Gastroesophageal sphincter (tissue), 3 donors: ENCODE data around the gene WASHC4.

Experiments
- CTCF ChIP-seq, 4 experiments: fragments of 200-600 bp in 2 of 4; fragments of 450-650 bp in 2 of 4; sonication (generic) in 1 of 4; IDR thresholded peaks; one replicate each; pipeline ENCODE4 v1.5.1; 2017 to 2019; ENCODE audit warnings: antibody characterized with exemption in 4 of 4, mild to moderate bottlenecking in 2 of 4, moderate library complexity in 2 of 4
- EP300 ChIP-seq: sonication (generic); formaldehyde crosslinking; IDR thresholded peaks from one replicate; pipeline ENCODE4 v1.6.1; 2017; ENCODE audit warnings: antibody characterized with exemption, mild to moderate bottlenecking
- POLR2A ChIP-seq, 2 donors: fragments of 450-650 bp; IDR thresholded peaks; one replicate each; pipeline ENCODE4 v1.6.1; 2017; ENCODE audit warnings: antibody characterized with exemption in 2 of 2, mild to moderate bottlenecking in 2 of 2, moderate library complexity in 1 of 2
- POLR2AphosphoS5 ChIP-seq: sonication (generic); formaldehyde crosslinking; IDR thresholded peaks from one replicate; pipeline ENCODE4 v1.6.1; 2017; ENCODE audit warnings: antibody characterized with exemption

DNA sequence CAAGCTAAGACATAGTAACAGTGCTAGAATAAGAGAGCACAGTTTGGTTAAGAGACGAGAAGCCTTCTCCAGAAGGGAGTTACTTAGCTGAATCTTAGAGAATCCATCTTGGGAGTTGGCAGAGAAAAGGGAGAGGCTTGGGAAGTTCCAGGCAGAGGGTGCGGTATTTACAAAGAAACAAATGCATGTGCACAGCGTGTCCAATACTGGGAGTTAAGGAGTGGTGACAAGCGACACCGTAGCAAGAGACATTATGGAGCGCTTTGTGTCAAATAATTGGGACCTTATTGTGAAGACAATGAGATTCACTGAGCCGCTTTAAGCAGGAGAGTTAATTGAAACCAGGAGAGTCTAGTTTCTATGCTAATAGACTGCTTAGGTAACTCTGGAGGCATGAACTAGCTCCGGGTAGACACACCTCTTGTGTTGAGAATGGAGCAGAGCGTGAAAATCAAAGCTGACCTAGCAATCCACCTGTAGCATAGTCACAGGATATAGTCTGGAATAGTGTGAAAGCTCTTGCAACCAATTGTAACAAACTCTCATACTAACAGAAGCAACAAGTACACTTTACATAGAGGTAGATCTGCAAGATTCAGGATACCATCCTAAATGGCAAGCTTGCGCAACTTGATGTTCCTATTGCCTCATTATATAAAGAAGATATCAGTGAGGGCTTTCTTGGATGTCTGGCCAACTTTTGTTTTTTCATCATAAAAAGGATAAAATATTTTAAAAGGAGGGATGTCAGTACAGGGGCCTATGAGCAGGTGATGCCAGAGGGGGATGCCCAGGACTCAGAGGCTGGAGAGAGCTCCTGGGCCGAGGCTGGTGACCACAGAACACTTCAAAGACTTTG is 28.6 kb upstream of the WASHC4 start:
- TF ChIP-seq POLR2AphosphoS5 = no peak
- no peak for TF ChIP-seq CTCF (IDR thresholded peaks at IDR 0.05)
- no peak for TF ChIP-seq POLR2A (IDR thresholded peaks at IDR 0.05)
- no peak for TF ChIP-seq EP300
